Vein endothelial cell (primary cell): Measurements from ENCODE around the gene POLR2F. TPM values are rescaled to one million over a fixed set of nuclear protein-coding genes. Genes with fewer than 3 reads are reported as not detected.

ENCODE experiments used
- total RNA-seq: library from RNA; depleted of rRNA; stranded (reverse); fragments of >200 nt; gene quantifications from 2 replicates; pipeline ENCODE4 v1.2.3, GENCODE V29; 2012

Gene POLR2F
- 21.6 and 31.7 TPM in 2 replicates for total RNA-seq

GRCh38 chr22:37953437-37954179 is at the start of gene POLR2F, which contains the start of gene C22orf23:
Gene POLR2F, plus strand, starts transcription at chr22:37953699. Its CDS starts 89 bp downstream, at chr22:37953788.
Gene C22orf23, minus strand, starts transcription at chr22:37953601. Its CDS starts 452 bp downstream, at chr22:37953149.

GRCh38 chr22:37905534-37906363 is 47.8 kb upstream of the POLR2F start, which contains the start of gene MICALL1:
Gene MICALL1, plus strand, starts transcription at chr22:37906297. Its CDS starts 126 bp downstream, at chr22:37906423.

GRCh38 chr22:37983860-37984791 is 30.6 kb downstream of the POLR2F start, which contains the start of gene SOX10:
Gene SOX10, minus strand, starts transcription at chr22:37984555. Its CDS starts 771 bp downstream, at chr22:37983784.

Other genes starting within 250 kb of the POLR2F start
- 26.1 and 28.8 TPM in 2 replicates for gene GCAT, start 145.8 kb upstream of the POLR2F start, total RNA-seq
- 0.33 TPM in 1 of 2 replicates, not detected in the other for gene GALR3, start 130.3 kb upstream of the POLR2F start, total RNA-seq
- 39.2 and 40.9 TPM in 2 replicates for gene ANKRD54, start 109.4 kb upstream of the POLR2F start, total RNA-seq
- 407 and 430 TPM in 2 replicates for gene EIF3L, start 104.3 kb upstream of the POLR2F start, total RNA-seq
- gene MICALL1, start 47.4 kb upstream of the POLR2F start, total RNA-seq = 55.5 and 59.1 TPM in 2 replicates
- gene C22orf23, start 98 bp upstream of the POLR2F start, total RNA-seq = 0.10 and 0.98 TPM in 2 replicates
- not detected in 2 replicates for gene SOX10, start 30.9 kb downstream of the POLR2F start, total RNA-seq
- gene PICK1, start 103.7 kb downstream of the POLR2F start, total RNA-seq = 10.1 and 13.4 TPM in 2 replicates
- not detected in 2 replicates for gene SLC16A8, start 130.5 kb downstream of the POLR2F start, total RNA-seq
- gene BAIAP2L2, start 157.0 kb downstream of the POLR2F start, total RNA-seq = 0.29 and 0.33 TPM in 2 replicates
- 2.9 TPM in 2 replicates for gene PLA2G6, start 228.1 kb downstream of the POLR2F start, total RNA-seq
- 63.4 and 69.2 TPM in 2 replicates for gene MAFF, start 248.3 kb downstream of the POLR2F start, total RNA-seq